ENCODE measurements around the gene ECM1.
A peak's percentile ranks its signal among the peaks of the same experiment; 100 is the strongest.

The ECM1 gene

GRCh38 chr1:150512846-150513245 lies 4.9 kb downstream of the ECM1 start:
- no peak for DNase-seq (ENCODE audit: low read depth)

GRCh38 chr1:150513351-150513791 lies 5.5 kb downstream of the ECM1 start:
- peak; percentile 22 for DNase-seq (ENCODE audit: low read depth)

GRCh38 chr1:150514260-150514659 lies 6.4 kb downstream of the ECM1 start:
- no peak for DNase-seq (ENCODE audit: low read depth)

GRCh38 chr1:150514913-150515327 lies 7.0 kb downstream of the ECM1 start:
- DNase-seq (ENCODE audit: low read depth), result no peak

- peak; percentile 90 for DNase-seq (ENCODE audit: low read depth)
Measured at GRCh38 chr1:150515328-150516049, 7.6 kb downstream of the ECM1 start, which contains the start of gene FALEC. TSS of gene FALEC (plus strand) at chr1:150515752.

- DNase-seq (ENCODE audit: low read depth), result no peak
Measured at GRCh38 chr1:150516050-150516591, 8.2 kb downstream of the ECM1 start.

GRCh38 chr1:150516616-150517015 lies 8.7 kb downstream of the ECM1 start:
- no peak for DNase-seq (ENCODE audit: low read depth)

- no peak for DNase-seq (ENCODE audit: low read depth)
Measured at GRCh38 chr1:150521196-150521968, 13.5 kb downstream of the ECM1 start.

GRCh38 chr1:150525348-150525747 lies 17.4 kb downstream of the ECM1 start:
- DNase-seq (ENCODE audit: low read depth), result no peak

GRCh38 chr1:150528196-150528595 lies 20.3 kb downstream of the ECM1 start:
- peak; percentile 65 for DNase-seq (ENCODE audit: low read depth)

- peak; percentile 89 for DNase-seq (ENCODE audit: low read depth)
Measured at GRCh38 chr1:150529017-150529416, 21.1 kb downstream of the ECM1 start.

GRCh38 chr1:150530491-150531159 lies 22.7 kb downstream of the ECM1 start:
- no peak for DNase-seq (ENCODE audit: low read depth)

- DNase-seq (ENCODE audit: low read depth), result no peak
Measured at GRCh38 chr1:150532860-150533259, 25.0 kb downstream of the ECM1 start.

- no peak for DNase-seq (ENCODE audit: low read depth)
Measured at GRCh38 chr1:150534002-150534401, 26.1 kb downstream of the ECM1 start.

- DNase-seq (ENCODE audit: low read depth), result peak; percentile 88
Measured at GRCh38 chr1:150535511-150536287, 27.8 kb downstream of the ECM1 start.

GRCh38 chr1:150536836-150537731 lies 29.2 kb downstream of the ECM1 start:
- no peak for DNase-seq (ENCODE audit: low read depth)

GRCh38 chr1:150537732-150538684 lies 30.1 kb downstream of the ECM1 start:
- DNase-seq (ENCODE audit: low read depth), result peak; percentile 79

- DNase-seq (ENCODE audit: low read depth), result no peak
Measured at GRCh38 chr1:150543500-150544143, 35.7 kb downstream of the ECM1 start.

GRCh38 chr1:150544204-150544603 lies 36.3 kb downstream of the ECM1 start:
- DNase-seq (ENCODE audit: low read depth), result no peak
